ENCODE data around the gene SHKBP1. TPM values are rescaled to one million over a fixed set of nuclear protein-coding genes. Genes with fewer than 3 reads are reported as not detected.

SHKBP1 gene
- total and polyA plus RNA-seq, 2 of the 13 experiments (the other 11 are each of a cell fraction or from before 2014, with no cell fraction given): 16.2 to 17.4 TPM

DNA sequence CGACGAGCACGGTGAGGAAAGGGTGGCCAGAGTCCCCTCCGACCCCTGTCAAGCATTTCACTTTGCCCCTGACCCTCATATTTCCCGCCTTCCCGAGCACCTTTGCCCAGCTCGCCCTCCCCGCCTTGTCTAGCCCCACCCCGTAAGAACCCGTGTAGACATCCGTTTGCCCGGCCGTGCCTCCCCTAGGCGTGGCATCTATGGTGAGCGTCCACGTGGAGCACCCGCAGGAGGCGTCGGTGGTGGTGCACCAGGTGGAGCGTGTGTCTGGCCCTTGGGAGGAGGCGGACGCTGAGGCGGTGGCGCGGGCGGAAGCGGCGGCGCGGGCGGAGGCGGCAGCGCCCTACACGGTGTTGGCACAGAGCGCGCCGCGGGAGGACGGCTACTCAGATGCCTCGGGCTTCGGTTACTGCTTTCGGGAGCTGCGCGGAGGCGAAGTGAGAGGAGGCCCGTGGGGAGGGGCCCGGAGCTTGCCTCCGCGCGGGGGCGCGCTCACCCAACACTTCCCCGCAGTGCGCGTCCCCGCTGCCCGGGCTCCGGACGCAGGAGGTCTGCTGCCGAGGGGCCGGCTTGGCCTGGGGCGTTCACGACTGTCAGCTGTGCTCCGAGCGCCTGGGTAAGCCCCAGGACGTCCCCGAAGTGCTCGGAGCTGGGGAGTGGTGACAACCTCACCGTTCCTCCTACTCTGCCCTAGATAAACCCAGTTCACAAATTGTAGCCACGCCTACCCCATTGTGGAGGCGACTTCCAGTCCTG lies 28.7 kb downstream of the SHKBP1 start (continued):
- TF ChIP-seq, protein P1, sequence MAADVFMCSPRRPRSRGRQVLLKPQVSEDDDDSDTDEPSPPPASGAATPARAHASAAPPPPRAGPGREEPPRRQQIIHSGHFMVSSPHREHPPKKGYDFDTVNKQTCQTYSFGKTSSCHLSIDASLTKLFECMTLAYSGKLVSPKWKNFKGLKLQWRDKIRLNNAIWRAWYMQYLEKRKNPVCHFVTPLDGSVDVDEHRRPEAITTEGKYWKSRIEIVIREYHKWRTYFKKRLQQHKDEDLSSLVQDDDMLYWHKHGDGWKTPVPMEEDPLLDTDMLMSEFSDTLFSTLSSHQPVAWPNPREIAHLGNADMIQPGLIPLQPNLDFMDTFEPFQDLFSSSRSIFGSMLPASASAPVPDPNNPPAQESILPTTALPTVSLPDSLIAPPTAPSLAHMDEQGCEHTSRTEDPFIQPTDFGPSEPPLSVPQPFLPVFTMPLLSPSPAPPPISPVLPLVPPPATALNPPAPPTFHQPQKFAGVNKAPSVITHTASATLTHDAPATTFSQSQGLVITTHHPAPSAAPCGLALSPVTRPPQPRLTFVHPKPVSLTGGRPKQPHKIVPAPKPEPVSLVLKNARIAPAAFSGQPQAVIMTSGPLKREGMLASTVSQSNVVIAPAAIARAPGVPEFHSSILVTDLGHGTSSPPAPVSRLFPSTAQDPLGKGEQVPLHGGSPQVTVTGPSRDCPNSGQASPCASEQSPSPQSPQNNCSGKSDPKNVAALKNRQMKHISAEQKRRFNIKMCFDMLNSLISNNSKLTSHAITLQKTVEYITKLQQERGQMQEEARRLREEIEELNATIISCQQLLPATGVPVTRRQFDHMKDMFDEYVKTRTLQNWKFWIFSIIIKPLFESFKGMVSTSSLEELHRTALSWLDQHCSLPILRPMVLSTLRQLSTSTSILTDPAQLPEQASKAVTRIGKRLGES (CRISPR knock-in tag; IDR thresholded peaks at IDR 0.05; ENCODE audit: borderline replicate concordance): no peak
- TF ChIP-seq ZNF160 (CRISPR knock-in tag; IDR thresholded peaks at IDR 0.05): 0 out of 2 replicates have a peak, but pooled peaks have one; percentile 23
- TF ChIP-seq, protein P2, sequence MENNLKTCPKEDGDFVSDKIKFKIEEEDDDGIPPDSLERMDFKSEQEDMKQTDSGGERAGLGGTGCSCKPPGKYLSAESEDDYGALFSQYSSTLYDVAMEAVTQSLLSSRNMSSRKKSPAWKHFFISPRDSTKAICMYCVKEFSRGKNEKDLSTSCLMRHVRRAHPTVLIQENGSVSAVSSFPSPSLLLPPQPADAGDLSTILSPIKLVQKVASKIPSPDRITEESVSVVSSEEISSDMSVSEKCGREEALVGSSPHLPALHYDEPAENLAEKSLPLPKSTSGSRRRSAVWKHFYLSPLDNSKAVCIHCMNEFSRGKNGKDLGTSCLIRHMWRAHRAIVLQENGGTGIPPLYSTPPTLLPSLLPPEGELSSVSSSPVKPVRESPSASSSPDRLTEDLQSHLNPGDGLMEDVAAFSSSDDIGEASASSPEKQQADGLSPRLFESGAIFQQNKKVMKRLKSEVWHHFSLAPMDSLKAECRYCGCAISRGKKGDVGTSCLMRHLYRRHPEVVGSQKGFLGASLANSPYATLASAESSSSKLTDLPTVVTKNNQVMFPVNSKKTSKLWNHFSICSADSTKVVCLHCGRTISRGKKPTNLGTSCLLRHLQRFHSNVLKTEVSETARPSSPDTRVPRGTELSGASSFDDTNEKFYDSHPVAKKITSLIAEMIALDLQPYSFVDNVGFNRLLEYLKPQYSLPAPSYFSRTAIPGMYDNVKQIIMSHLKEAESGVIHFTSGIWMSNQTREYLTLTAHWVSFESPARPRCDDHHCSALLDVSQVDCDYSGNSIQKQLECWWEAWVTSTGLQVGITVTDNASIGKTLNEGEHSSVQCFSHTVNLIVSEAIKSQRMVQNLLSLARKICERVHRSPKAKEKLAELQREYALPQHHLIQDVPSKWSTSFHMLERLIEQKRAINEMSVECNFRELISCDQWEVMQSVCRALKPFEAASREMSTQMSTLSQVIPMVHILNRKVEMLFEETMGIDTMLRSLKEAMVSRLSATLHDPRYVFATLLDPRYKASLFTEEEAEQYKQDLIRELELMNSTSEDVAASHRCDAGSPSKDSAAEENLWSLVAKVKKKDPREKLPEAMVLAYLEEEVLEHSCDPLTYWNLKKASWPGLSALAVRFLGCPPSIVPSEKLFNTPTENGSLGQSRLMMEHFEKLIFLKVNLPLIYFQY (CRISPR knock-in tag; IDR thresholded peaks at IDR 0.05; ENCODE audit: borderline replicate concordance): no peak
- TF ChIP-seq, protein P3, sequence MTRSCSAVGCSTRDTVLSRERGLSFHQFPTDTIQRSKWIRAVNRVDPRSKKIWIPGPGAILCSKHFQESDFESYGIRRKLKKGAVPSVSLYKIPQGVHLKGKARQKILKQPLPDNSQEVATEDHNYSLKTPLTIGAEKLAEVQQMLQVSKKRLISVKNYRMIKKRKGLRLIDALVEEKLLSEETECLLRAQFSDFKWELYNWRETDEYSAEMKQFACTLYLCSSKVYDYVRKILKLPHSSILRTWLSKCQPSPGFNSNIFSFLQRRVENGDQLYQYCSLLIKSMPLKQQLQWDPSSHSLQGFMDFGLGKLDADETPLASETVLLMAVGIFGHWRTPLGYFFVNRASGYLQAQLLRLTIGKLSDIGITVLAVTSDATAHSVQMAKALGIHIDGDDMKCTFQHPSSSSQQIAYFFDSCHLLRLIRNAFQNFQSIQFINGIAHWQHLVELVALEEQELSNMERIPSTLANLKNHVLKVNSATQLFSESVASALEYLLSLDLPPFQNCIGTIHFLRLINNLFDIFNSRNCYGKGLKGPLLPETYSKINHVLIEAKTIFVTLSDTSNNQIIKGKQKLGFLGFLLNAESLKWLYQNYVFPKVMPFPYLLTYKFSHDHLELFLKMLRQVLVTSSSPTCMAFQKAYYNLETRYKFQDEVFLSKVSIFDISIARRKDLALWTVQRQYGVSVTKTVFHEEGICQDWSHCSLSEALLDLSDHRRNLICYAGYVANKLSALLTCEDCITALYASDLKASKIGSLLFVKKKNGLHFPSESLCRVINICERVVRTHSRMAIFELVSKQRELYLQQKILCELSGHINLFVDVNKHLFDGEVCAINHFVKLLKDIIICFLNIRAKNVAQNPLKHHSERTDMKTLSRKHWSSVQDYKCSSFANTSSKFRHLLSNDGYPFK (CRISPR knock-in tag; IDR thresholded peaks at IDR 0.05; ENCODE audit: borderline replicate concordance): no peak; the same call in 1 of the 2 replicates
- TF ChIP-seq PHF5A (CRISPR knock-in tag; IDR thresholded peaks at IDR 0.05; ENCODE audit: low read depth, unreplicated experiment): no peak
- TF ChIP-seq ISX (CRISPR knock-in tag; conservative IDR thresholded peaks at IDR 0.05): no peak
- TF ChIP-seq, protein P4, sequence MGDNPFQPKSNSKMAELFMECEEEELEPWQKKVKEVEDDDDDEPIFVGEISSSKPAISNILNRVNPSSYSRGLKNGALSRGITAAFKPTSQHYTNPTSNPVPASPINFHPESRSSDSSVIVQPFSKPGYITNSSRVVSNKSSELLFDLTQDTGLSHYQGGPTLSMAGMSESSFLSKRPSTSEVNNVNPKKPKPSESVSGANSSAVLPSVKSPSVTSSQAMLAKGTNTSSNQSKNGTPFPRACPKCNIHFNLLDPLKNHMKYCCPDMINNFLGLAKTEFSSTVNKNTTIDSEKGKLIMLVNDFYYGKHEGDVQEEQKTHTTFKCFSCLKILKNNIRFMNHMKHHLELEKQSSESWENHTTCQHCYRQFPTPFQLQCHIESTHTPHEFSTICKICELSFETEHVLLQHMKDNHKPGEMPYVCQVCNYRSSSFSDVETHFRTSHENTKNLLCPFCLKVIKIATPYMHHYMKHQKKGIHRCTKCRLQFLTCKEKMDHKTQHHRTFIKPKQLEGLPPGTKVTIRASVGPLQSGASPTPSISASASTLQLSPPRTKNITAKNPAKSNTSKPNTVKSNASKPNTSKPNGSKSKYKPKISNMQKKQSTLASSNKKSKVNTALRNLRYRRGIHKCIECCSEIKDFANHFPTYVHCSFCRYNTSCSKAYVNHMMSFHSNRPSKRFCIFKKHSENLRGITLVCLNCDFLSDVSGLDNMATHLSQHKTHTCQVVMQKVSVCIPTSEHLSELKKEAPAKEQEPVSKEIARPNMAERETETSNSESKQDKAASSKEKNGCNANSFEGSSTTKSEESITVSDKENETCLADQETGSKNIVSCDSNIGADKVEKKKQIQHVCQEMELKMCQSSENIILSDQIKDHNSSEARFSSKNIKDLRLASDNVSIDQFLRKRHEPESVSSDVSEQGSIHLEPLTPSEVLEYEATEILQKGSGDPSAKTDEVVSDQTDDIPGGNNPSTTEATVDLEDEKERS (CRISPR knock-in tag; IDR thresholded peaks at IDR 0.05): no peak
- no peak for TF ChIP-seq CBFB (CRISPR knock-in tag; IDR thresholded peaks at IDR 0.05)
- TF ChIP-seq, protein P5, sequence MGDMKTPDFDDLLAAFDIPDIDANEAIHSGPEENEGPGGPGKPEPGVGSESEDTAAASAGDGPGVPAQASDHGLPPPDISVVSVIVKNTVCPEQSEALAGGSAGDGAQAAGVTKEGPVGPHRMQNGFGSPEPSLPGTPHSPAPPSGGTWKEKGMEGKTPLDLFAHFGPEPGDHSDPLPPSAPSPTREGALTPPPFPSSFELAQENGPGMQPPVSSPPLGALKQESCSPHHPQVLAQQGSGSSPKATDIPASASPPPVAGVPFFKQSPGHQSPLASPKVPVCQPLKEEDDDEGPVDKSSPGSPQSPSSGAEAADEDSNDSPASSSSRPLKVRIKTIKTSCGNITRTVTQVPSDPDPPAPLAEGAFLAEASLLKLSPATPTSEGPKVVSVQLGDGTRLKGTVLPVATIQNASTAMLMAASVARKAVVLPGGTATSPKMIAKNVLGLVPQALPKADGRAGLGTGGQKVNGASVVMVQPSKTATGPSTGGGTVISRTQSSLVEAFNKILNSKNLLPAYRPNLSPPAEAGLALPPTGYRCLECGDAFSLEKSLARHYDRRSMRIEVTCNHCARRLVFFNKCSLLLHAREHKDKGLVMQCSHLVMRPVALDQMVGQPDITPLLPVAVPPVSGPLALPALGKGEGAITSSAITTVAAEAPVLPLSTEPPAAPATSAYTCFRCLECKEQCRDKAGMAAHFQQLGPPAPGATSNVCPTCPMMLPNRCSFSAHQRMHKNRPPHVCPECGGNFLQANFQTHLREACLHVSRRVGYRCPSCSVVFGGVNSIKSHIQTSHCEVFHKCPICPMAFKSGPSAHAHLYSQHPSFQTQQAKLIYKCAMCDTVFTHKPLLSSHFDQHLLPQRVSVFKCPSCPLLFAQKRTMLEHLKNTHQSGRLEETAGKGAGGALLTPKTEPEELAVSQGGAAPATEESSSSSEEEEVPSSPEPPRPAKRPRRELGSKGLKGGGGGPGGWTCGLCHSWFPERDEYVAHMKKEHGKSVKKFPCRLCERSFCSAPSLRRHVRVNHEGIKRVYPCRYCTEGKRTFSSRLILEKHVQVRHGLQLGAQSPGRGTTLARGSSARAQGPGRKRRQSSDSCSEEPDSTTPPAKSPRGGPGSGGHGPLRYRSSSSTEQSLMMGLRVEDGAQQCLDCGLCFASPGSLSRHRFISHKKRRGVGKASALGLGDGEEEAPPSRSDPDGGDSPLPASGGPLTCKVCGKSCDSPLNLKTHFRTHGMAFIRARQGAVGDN (CRISPR knock-in tag; IDR thresholded peaks at IDR 0.05): peak; percentile 93
- TF ChIP-seq KDM4B (CRISPR knock-in tag; IDR thresholded peaks at IDR 0.05): no peak
